Stomach (tissue), 4 donors: ENCODE measurements around the gene ADGRD1.

Source experiments
- EP300 ChIP-seq: sonication (generic); formaldehyde crosslinking; IDR thresholded peaks from one replicate; pipeline ENCODE4 v1.6.1; 2017; ENCODE audit warnings: antibody characterized with exemption
- TF ChIP-seq, protein P1 (sequence below), 7 experiments: fragments of 450-650 bp in 4 of 7; fragments of 200-600 bp in 3 of 7; sonication (generic) in 3 of 7; IDR thresholded peaks; one replicate each; pipeline ENCODE4 v1.5.1; 2016 to 2019; ENCODE audit warnings: antibody characterized with exemption in 7 of 7, control low read depth in 2 of 7, mild to moderate bottlenecking in 1 of 7

GRCh38 chr12:131015581-131016337, 62.1 kb downstream of the ADGRD1 start:
- TF ChIP-seq EP300 = no peak
- TF ChIP-seq, protein P1, sequence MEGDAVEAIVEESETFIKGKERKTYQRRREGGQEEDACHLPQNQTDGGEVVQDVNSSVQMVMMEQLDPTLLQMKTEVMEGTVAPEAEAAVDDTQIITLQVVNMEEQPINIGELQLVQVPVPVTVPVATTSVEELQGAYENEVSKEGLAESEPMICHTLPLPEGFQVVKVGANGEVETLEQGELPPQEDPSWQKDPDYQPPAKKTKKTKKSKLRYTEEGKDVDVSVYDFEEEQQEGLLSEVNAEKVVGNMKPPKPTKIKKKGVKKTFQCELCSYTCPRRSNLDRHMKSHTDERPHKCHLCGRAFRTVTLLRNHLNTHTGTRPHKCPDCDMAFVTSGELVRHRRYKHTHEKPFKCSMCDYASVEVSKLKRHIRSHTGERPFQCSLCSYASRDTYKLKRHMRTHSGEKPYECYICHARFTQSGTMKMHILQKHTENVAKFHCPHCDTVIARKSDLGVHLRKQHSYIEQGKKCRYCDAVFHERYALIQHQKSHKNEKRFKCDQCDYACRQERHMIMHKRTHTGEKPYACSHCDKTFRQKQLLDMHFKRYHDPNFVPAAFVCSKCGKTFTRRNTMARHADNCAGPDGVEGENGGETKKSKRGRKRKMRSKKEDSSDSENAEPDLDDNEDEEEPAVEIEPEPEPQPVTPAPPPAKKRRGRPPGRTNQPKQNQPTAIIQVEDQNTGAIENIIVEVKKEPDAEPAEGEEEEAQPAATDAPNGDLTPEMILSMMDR (IDR thresholded peaks at IDR 0.05) = no peak
